D721Med (cell line): ENCODE data around the gene MYO9A.
"Not testable (repeated sequence)": the region's sequence is repeated elsewhere in the genome, so short reads cannot be mapped to it uniquely, and the experiment has no call there.

Experiments used
- DNase-seq: peaks from one replicate; pipeline ENCODE4 v3.0.0; 2011; ENCODE audit warnings: low spot score; ENCODE audit not compliant: insufficient read length
- FAIRE-seq: peaks from 2 replicates; lab custom pipeline; 2011; peaks lifted over from hg19 to GRCh38; lab: Jason Lieb, UNC
- TF ChIP-seq, protein P1 (sequence below): IDR thresholded peaks from 2 replicates; pipeline ENCODE4 v1.5.1; 2012; ENCODE audit warnings: mild to moderate bottlenecking, control low read depth; ENCODE audit not compliant: insufficient read depth; ENCODE audit errors: missing control alignments

Gene MYO9A

DNA sequence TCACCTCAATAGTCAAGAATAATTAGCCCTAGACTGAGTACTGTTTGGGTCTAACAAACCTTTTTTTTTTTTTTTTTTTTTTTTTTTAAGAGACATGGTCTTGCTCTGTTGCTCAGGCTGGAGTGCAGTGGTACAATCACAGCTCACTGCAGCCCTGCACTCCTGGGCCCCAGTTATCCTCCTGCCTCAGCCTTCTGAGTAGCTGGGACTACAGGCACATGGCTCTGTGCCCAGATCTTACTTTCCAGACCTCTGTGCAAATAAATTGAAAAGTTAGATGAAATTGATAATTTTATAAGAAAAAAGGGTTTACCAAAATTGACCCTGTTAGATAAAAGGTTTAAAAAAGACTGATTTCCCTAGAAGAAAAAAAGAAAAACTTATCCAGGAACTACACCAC, 228.6 kb downstream of the MYO9A start:
- no peak for DNase-seq
- TF ChIP-seq, protein P1, sequence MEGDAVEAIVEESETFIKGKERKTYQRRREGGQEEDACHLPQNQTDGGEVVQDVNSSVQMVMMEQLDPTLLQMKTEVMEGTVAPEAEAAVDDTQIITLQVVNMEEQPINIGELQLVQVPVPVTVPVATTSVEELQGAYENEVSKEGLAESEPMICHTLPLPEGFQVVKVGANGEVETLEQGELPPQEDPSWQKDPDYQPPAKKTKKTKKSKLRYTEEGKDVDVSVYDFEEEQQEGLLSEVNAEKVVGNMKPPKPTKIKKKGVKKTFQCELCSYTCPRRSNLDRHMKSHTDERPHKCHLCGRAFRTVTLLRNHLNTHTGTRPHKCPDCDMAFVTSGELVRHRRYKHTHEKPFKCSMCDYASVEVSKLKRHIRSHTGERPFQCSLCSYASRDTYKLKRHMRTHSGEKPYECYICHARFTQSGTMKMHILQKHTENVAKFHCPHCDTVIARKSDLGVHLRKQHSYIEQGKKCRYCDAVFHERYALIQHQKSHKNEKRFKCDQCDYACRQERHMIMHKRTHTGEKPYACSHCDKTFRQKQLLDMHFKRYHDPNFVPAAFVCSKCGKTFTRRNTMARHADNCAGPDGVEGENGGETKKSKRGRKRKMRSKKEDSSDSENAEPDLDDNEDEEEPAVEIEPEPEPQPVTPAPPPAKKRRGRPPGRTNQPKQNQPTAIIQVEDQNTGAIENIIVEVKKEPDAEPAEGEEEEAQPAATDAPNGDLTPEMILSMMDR: no peak
- FAIRE-seq: no peak

DNA sequence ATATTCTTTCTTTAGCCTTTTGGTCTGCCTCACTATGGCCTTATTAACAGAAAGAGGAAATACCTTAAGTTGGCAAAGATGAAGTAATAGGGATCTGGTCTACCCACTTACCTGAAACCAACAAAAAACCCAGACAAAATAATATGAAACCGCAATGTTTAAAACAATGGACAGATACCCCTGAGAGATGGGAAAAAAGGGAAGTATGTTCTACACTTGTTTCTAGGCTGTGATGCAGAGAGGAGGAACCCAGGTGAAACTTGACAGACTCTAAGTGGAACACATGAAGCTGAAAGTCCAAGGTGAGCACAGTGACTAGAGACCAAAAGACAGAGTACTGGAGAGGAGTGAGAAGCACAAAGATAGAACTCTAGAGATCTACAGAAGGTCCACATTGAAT, 229.2 kb downstream of the MYO9A start:
- FAIRE-seq (no peak), DNase-seq (no peak)
- TF ChIP-seq, protein P1: no peak

DNA sequence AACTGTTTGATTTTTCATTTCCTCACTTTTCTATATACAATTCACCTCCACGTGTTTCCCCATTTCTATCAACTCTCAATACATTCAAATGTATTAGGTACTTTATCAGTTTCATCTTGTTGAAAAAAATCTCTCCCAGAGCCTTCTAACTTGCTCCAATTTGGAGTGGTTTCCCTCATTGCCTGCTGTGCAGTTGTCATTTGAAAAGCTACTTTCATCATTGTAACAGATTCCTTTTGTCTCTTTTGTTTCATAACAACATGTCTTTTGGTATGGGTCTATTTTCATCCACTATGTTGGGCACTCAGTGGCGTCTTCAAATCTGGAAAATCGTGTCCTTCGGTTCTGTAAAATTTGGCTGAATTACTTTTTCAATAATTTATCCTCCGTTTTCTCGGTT, 232.6 kb downstream of the MYO9A start:
- TF ChIP-seq, protein P1: no peak
- FAIRE-seq (no peak), DNase-seq (no peak)

DNA sequence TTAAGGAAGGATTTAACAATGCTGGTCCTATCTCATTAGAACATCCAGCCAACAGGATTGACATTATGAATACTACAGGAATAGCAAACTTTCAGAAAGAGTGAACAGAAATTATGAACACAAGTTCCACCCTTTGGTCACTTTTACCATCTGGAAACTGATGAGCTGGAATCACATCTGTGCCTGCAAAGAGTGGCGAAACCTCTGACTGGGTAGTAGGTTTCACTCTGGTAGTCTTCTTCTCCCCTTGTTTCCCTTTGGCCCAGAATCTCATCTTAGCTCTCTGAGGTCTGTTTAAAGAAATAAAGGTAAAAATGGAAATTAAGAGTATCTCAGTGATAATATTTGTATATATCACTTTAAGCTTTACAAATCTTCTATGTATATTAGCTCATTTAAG, 234.5 kb downstream of the MYO9A start:
- DNase-seq (no peak), FAIRE-seq (no peak)

DNA sequence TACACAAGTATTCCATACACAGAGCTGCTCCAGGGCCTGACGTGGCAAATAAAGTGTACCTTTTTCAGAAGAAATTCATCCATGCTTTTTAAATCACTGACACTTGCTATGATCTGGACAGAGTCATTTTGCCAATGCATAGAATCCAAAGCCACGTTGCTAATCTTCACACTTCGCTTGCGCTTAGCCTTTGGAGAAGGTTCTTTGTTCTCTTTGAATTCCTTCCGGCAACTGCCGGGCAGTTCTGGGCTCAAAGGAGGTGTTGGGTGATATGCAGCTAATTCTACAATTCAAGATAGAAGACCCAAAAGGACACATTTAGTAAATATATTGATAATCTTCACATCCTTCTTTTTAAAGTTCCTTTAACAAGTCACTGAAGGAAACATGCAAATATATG, 237.7 kb downstream of the MYO9A start:
- DNase-seq: no peak
- no peak for FAIRE-seq
- TF ChIP-seq, protein P1: no peak

More for the DNA sequence above, 234.5 kb downstream of the MYO9A start:
- TF ChIP-seq, protein P1: no peak

DNA sequence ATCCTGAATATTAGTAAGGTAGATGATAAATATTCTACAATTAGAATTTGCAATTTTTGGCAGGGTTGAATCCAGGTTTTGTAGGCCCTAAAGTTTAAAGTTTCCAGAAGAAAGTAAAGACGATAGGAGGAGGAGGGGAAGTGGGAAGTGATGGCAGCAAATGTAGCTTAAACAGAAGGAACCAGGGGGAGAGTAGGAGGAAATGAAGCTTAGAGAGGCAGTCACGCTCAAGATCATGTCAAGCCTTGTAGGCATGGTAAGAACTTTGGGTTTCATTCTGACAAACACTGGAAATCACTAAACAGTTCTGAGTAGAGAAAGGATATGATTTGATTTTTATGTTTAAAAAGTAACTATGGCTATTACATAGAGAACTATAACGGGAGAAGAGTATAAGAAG, 243.7 kb downstream of the MYO9A start:
- TF ChIP-seq, protein P1: no peak
- DNase-seq (no peak), FAIRE-seq (no peak)

DNA sequence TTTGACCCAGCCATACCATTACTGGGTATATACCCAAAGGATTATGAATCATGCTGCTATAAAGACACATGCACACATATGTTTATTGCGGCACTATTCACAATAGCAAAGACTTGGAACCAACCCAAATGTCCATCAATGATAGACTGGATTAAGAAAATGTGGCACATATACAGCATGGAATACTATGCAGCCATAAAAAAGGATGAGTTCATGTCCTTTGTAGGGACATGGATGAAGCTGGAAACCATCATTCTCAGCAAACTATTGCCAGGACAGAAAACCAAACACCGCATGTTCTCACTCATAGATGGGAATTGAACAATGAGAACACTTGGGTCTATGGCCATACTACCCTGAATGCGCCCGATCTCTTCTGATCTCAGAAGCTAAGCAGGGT, 259.7 kb downstream of the MYO9A start:
- DNase-seq, FAIRE-seq: not testable (repeated sequence)

DNA sequence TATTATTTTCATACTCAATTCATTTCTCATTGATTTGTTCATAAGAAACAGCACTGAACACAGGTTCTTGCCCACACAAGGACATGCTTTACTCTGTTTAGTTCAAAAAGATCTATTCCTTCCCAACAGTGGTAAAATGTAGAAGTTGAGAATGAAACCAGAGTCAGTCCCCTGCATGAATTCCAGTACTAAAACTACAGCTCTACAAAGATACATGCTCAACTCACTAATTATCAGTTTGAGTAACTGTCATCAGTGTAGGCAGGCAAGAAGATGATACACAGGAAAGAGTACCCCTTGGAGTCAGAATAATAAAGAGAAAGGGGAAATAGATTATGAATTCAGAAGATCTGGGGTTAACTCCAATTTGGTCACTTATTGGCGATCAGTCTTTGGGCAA, 264.4 kb downstream of the MYO9A start:
- DNase-seq (no peak), FAIRE-seq (no peak)
- TF ChIP-seq, protein P1: no peak
